ENCODE results near the gene CENPO. TPM values are rescaled to one million over a fixed set of nuclear protein-coding genes. Genes with fewer than 3 reads are reported as not detected.
A peak's percentile ranks its signal among the peaks of the same experiment; 100 is the strongest.
"Not testable (repeated sequence)": the region's sequence is repeated elsewhere in the genome, so short reads cannot be mapped to it uniquely, and the experiment has no call there.

The CENPO gene
- total and polyA plus RNA-seq, 8 donors, result 0.69 to 2.8 (median 2.0) TPM

DNA sequence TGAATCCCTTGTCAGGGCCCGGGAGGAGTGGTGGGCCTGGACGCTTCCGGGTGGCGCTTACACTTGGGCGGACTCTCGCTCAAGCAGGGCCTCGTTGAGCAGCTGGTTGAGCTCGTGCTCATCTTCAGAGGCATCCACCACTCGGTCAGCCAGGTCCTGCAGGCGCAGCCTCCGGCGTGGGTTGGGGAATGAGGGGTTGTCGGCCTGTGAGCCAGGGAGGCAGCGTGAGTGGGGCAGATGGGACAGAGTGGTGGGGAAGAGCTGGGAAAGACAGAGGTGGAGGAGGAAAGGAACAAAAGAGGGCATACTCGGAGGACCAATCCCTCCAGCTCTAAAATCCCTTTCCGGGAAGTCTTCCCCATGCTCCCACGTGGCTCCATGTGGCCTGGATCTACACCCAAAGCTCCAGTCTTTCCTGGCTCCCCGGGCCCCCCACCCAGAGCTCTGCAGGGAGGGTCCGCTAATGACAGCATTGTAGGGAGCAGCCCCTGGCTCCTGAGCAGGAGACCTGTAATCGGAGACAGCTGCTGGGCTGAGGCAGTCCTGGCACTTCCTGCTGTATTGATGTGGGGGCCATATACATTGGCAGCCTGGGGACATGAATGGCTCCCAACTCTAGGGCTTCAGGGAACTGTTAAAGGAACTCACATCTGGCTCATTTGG, 41.6 kb downstream of the CENPO start:
- Histone ChIP-seq H3K36me3 (no peaks in the 10 kb centered on the region), H3K4me3 (no peak overlapping the region), H3K27me3 (no peaks in the 10 kb centered on the region), H3K27ac (no peak overlapping the region), H3K4me1 (no peaks in the 10 kb centered on the region), H3K9me3 (no peaks in the 10 kb centered on the region)
- TF ChIP-seq, protein P1, sequence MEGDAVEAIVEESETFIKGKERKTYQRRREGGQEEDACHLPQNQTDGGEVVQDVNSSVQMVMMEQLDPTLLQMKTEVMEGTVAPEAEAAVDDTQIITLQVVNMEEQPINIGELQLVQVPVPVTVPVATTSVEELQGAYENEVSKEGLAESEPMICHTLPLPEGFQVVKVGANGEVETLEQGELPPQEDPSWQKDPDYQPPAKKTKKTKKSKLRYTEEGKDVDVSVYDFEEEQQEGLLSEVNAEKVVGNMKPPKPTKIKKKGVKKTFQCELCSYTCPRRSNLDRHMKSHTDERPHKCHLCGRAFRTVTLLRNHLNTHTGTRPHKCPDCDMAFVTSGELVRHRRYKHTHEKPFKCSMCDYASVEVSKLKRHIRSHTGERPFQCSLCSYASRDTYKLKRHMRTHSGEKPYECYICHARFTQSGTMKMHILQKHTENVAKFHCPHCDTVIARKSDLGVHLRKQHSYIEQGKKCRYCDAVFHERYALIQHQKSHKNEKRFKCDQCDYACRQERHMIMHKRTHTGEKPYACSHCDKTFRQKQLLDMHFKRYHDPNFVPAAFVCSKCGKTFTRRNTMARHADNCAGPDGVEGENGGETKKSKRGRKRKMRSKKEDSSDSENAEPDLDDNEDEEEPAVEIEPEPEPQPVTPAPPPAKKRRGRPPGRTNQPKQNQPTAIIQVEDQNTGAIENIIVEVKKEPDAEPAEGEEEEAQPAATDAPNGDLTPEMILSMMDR (IDR thresholded peaks at IDR 0.05), result no peak
- DNase-seq, result no peak
- 92 to 95% methylated on average over 20 of the region's 20 CpGs for WGBS, 2 donors
- no peak for FAIRE-seq
- intact Hi-C loops (cut with DNase I), result loop anchor here in 1 of 3 donors (10.0 kb wide), 1 partner anchor 300 kb away; no protein-coding TSS in a partner anchor
- no peak for ATAC-seq

DNA sequence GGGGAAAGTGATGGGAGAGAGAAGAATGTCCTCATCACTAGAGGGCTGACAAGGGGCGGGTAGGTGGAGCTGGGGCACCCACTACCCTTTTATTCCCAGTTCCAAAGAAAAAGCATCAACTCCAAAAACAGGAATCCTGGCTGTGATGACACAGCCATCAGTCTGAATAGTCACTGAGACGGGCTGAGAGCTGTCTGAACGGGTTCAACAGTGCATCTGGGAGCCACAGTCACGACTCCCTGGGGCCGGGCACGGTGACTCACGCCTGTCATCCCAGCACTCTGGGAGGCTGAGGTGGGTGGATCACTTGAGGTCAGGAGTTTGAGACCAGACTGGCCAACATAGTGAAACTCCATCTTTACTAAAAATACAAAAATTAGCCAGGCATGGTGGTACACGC, 42.2 kb downstream of the CENPO start:
- H3K27me3 ChIP-seq, DNase-seq, H3K9me3 ChIP-seq, H3K4me3 ChIP-seq, ATAC-seq, H3K27ac ChIP-seq, H3K4me1 ChIP-seq, H3K36me3 ChIP-seq, FAIRE-seq: not testable (repeated sequence)
- WGBS, 2 donors, result 89% methylated on average over 8 of the region's 8 CpGs
- intact Hi-C loops (cut with DNase I), result loop anchor here in 1 of 3 donors (10.0 kb wide), 1 partner anchor 299 kb away; no protein-coding TSS in a partner anchor

DNA sequence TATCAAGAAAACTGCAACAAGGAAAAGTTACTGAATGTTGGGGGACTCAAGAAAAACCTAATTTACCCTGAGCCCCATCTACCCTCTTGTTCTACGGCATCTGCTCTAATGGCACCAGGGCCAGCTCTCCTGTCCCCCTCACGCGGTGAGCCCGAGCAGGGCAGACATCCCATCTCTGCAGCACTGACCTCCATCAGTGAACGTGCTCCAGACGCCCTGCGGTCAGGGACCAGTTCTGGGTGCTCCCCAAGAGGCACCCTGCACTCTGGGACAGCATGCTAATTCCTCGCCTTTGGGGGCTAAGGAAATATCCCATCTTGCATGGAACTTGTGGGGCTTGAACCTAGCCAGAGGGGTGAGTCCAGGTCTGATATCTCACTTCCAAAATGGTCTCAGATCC, 43.0 kb downstream of the CENPO start:
- intact Hi-C loops (cut with DNase I), result loop anchor here in 1 of 3 donors (10.0 kb wide), 1 partner anchor 299 kb away; no protein-coding TSS in a partner anchor
- H3K27me3 ChIP-seq, result no peaks in the 10 kb centered on the region
- H3K4me3 ChIP-seq, result no peak overlapping the region
- WGBS, 2 donors, result 88 to 93% methylated on average over 8 of the region's 8 CpGs
- FAIRE-seq (no peak), ATAC-seq (no peak), DNase-seq (no peak)
- H3K9me3 ChIP-seq, result no peaks in the 10 kb centered on the region
- TF ChIP-seq, protein P1 (IDR thresholded peaks at IDR 0.05), result no peak
- H3K27ac ChIP-seq, result no peak overlapping the region
- no peaks in the 10 kb centered on the region for H3K36me3 ChIP-seq
- no peaks in the 10 kb centered on the region for H3K4me1 ChIP-seq

DNA sequence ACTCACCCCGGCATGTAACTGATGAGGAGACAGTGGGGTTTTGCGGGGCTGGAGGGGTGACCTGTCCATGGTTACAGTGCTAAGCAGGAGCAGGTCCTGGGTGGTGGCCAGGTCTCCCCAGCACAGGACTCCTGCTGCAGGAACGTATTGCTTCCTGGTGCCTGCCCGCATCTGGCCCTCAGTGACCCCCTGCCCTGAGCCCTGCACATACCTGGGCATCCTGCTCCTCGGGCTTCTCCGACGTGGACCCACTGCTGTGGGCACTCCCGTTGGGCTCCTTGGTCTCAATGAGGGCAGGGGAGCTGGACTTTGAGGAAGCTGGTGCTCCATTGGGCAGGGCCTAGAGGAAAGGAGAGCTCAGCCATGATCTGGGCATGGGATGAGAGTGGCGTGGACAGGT, 43.5 kb downstream of the CENPO start:
- no peaks in the 10 kb centered on the region for H3K27me3 ChIP-seq
- no peak for FAIRE-seq
- 86 to 91% methylated on average over 9 of the region's 9 CpGs for WGBS, 2 donors
- DNase-seq, result peak in 1 of 6 donors; percentile 47
- TF ChIP-seq, protein P1 (IDR thresholded peaks at IDR 0.05), result no peak
- H3K4me1 ChIP-seq, result no peaks in the 10 kb centered on the region
- intact Hi-C loops (cut with DNase I), result loop anchor here in 1 of 3 donors (10.0 kb wide), 1 partner anchor 298 kb away; no protein-coding TSS in a partner anchor
- no peak for ATAC-seq
- H3K9me3 ChIP-seq, result no peaks in the 10 kb centered on the region
- no peak overlapping the region for H3K27ac ChIP-seq
- H3K36me3 ChIP-seq, result no peaks in the 10 kb centered on the region
- no peak overlapping the region for H3K4me3 ChIP-seq

DNA sequence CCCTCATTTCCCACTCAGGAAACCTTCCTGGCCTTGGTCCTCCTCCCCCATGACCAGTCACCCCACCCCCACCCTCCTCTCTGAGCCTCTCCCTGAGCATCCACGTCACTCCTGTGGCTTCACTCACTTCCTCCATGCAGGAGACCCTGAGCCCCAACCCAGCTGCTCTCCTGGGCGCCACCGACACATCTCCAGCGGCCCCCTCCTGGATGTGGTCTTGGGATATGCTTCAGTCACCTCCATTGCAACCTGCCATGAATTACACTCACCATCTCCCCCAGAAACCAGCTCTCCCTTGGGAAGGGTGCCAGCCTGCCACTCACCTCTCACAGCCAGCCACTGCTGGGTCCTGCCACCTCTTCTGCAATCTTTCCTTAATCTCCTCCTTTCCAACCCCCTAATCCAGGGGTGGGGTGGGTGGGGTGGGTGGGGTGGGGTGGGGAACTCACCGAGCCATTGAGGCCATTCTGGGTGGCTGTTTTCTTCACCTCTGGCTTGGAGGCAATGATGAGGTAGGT, 44.8 kb downstream of the CENPO start:
- intact Hi-C loops (cut with DNase I), result loop anchor here in 1 of 3 donors (10.0 kb wide), 1 partner anchor 297 kb away; no protein-coding TSS in a partner anchor
- FAIRE-seq (no peak), DNase-seq (no peak), ATAC-seq (no peak)
- no peaks in the 10 kb centered on the region for H3K27me3 ChIP-seq
- H3K4me3 ChIP-seq, result no peak overlapping the region
- H3K36me3 ChIP-seq, result no peaks in the 10 kb centered on the region
- WGBS, 2 donors, result 91 to 92% methylated on average over 5 of the region's 5 CpGs
- no peaks in the 10 kb centered on the region for H3K4me1 ChIP-seq
- no peaks in the 10 kb centered on the region for H3K9me3 ChIP-seq
- TF ChIP-seq, protein P1 (IDR thresholded peaks at IDR 0.05), result no peak
- no peak overlapping the region for H3K27ac ChIP-seq

Data from pancreas (tissue), 10 donors.